Measurements from ENCODE around the gene B3GAT1.

The B3GAT1 gene

DNA sequence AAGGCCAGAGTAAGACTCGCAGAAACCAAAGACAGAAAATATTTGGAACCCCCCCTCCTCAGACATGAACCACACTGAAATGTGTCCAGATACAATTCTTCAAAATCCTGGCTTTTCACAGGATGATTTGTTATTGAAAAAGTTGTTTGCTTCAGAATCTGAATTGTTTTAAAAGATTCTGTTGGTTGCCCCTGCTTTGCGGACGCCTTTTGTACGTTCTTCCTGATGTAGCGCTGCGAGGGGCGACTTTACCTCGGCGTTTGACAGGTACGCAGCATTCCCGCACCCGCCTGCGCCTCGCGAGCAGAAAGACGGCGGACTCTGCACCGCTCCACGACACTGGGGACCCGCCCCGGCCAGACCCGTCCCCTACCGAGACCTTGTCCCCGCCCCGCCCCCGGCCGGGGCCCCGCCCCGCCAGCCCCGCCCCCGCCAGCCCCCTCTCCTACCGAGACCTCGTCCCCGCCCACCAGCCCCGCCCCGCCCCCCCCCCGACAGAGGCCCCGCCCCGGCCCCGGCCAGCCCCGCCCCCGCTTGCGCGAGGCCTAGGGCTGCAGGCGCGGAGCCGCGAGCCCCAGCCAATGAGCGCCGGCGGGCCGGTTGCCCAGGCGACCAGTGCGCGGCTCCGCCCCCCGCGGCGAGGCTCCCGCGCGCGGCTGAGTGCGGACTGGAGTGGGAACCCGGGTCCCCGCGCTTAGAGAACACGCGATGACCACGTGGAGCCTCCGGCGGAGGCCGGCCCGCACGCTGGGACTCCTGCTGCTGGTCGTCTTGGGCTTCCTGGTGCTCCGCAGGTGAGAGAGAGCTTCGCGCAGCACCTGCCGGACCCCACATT is 80.5 kb downstream of the B3GAT1 start, which contains the start of gene GLB1L2:
GLB1L2 (plus strand) TSS at position 635 of the 835 bp plus-strand sequence; CDS start at position 709, 74 bp downstream.
- in situ Hi-C loops (cut with HindIII; ENCODE audit: low sequenced_read_pairs), result no loop called here
- peak within 1 kb of the TSS; percentile 31 for H3K4me3 ChIP-seq (ENCODE audit: low read depth, low read length)
- no peak for DNase-seq (ENCODE audit: low read depth, low spot score)
- TF ChIP-seq, protein P1, sequence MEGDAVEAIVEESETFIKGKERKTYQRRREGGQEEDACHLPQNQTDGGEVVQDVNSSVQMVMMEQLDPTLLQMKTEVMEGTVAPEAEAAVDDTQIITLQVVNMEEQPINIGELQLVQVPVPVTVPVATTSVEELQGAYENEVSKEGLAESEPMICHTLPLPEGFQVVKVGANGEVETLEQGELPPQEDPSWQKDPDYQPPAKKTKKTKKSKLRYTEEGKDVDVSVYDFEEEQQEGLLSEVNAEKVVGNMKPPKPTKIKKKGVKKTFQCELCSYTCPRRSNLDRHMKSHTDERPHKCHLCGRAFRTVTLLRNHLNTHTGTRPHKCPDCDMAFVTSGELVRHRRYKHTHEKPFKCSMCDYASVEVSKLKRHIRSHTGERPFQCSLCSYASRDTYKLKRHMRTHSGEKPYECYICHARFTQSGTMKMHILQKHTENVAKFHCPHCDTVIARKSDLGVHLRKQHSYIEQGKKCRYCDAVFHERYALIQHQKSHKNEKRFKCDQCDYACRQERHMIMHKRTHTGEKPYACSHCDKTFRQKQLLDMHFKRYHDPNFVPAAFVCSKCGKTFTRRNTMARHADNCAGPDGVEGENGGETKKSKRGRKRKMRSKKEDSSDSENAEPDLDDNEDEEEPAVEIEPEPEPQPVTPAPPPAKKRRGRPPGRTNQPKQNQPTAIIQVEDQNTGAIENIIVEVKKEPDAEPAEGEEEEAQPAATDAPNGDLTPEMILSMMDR (IDR thresholded peaks at IDR 0.05; ENCODE audit: low read depth, low read length), result no peak

- no peak for DNase-seq (ENCODE audit: low read depth, low spot score)
- in situ Hi-C loops (cut with HindIII; ENCODE audit: low sequenced_read_pairs), result no loop called here
- TF ChIP-seq, protein P1 (IDR thresholded peaks at IDR 0.05; ENCODE audit: low read depth, low read length), result no peak
- no peak overlapping the region for H3K4me3 ChIP-seq (ENCODE audit: low read depth, low read length)
These were observed 81.3 kb downstream of the B3GAT1 start for GRCh38 chr11:134330611-134331353.
